Measurements from ENCODE around the gene ATXN1.

DNA sequence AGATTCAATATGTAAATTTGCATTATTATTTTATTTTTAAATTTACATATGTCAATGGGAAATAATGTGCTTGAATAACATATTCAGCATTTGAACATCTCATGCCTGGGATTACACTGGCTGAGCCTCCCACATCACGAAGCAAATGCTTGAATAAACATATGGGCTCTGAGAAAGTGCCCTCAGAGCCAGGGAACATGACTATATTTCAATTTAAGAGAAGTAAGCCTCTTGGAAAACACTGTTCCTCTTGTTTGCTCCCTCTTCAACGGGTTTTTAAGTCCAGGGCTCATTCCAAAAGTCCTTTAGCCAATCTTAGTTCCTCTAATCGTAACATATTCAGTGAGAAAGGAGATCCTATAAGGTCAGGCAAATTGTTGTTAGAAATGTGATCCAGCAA lies 400.9 kb downstream of the ATXN1 start:
- no peak for TF ChIP-seq CTCF (optimal IDR thresholded peaks at IDR 0.05 in 1 of 3, IDR thresholded peaks at IDR 0.05 in 1 of 3, conservative IDR thresholded peaks at IDR 0.05 in 1 of 3; ENCODE audit: extremely low read depth in 1 of 3, insufficient read depth in 2 of 3, low read length in 3 of 3)
- TF ChIP-seq EZH2 (IDR thresholded peaks at IDR 0.05; ENCODE audit: low read length): no peak

Measured in keratinocyte (primary cell).